SU-DHL-6 (cell line): ENCODE measurements around the gene MEF2C.

ENCODE experiments used
- CTCF ChIP-seq: fragments of 200-600 bp; sonication (generic); IDR thresholded peaks from one replicate; pipeline ENCODE4 v1.5.1; 2017; ENCODE audit warnings: antibody characterized with exemption, mild to moderate bottlenecking, low read length, moderate library complexity; ENCODE audit not compliant: insufficient read depth, poor library complexity, severe bottlenecking
- EZH2phosphoT487 ChIP-seq: fragments of 200-600 bp; sonication (generic), shearing (Covaris generic); conservative IDR thresholded peaks from 2 replicates; pipeline ENCODE4 v1.6.1; 2018; ENCODE audit warnings: mild to moderate bottlenecking, antibody characterized with exemption, low read length, moderate library complexity, mixed read lengths

GRCh38 chr5:88877826-88878225 is 5.2 kb downstream of the MEF2C start:
- TF ChIP-seq CTCF (no peak), EZH2phosphoT487 (no peak)
